ENCODE results near the gene FAM25A. TPM values are rescaled to one million over a fixed set of nuclear protein-coding genes. Genes with fewer than 3 reads are reported as not detected.
"Not testable (repeated sequence)": the region's sequence is repeated elsewhere in the genome, so short reads cannot be mapped to it uniquely, and the experiment has no call there.

The FAM25A gene
- total RNA-seq, 1 donor from 2014 or later: not detected

DNA sequence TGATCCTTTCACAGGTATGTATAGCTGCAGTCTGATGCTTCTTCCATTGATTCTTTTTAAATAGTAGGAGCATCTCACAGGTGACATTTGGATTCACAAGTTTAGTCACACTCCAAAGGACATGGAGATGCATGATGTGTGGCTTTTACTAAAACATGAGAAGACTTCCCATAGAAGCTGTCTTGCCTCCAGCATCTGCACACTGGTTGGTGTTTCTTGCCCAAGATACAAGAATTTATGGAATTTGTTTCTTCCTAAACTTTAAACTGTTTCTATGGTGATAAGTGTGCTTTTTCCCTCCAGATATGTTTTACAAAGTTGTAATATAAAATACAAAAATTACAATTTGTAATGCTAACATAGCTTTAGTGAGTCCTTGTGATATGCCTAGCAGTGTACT, 27.6 kb upstream of the FAM25A start:
- no peaks in the 10 kb centered on the region for H3K36me3 Mint-ChIP-seq (ENCODE audit: low read depth)
- H3K27ac Mint-ChIP-seq: no peak overlapping the region
- H3K9me3 Mint-ChIP-seq: no peaks in the 10 kb centered on the region
- intact Hi-C loops (cut with micrococcal nuclease): no loop called here
- DNase-seq: no peak
- H3K4me1 Mint-ChIP-seq: no peaks in the 10 kb centered on the region
- H3K4me3 Mint-ChIP-seq: no peak overlapping the region
- peaks cover 29% of the 10 kb centered on the region for H3K27me3 Mint-ChIP-seq

DNA sequence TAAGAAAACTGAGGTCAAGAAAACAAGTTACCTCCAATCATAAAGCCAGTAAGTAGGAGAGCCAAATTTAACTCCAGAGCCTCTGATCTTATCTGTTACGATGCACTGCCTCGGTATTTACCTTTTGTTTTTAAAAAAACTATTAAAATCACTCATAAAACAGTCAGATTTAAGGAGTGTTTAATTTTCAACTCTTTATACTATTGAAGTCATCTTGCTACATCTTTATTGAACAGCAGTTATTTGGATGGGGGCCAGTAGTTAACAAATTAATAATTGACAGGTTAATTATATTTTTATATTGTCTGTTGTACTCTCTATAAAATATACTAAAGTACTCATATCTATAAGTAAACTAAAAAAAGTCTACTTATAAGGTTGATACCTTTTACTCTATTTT, 27.2 kb upstream of the FAM25A start:
- intact Hi-C loops (cut with micrococcal nuclease): no loop called here
- Mint-ChIP-seq H3K27me3 (peaks cover 28% of the 10 kb centered on the region), H3K4me3 (no peak overlapping the region), H3K27ac (no peak overlapping the region), H3K4me1 (no peaks in the 10 kb centered on the region), H3K36me3 (ENCODE audit: low read depth) (no peaks in the 10 kb centered on the region), H3K9me3 (no peaks in the 10 kb centered on the region)
- no peak for DNase-seq

DNA sequence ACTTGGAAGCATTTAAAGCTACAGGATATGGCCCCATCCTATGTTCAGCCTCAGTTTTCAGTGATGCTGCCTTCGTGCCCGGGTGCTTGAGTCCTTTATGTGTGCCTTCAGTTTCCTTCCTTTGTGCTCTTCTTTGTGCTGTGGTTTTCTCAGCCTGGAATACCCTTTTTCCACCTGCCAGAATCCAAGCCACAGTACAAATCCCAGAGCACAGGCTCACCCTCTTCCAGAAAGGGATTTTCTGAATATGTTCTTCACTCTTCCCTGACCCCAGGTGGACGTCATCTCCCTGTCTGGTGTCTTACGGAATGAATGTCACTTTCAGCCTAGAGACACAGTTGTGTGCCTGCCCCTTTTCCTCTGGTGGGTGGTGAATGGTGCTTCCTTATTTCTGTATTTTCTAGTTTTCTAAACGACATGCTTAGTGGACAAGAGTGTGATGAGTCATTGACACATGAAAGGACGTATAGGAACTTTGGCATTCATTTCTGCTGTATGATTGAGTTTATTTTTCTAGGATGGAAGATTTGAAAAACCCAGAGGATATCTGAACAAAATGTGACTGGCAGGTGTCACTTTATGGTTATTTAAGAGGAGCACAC, 20.2 kb upstream of the FAM25A start:
- H3K36me3 Mint-ChIP-seq (ENCODE audit: low read depth); H3K4me3 Mint-ChIP-seq; intact Hi-C loops (cut with micrococcal nuclease); H3K9me3 Mint-ChIP-seq; H3K27me3 Mint-ChIP-seq; DNase-seq; H3K27ac Mint-ChIP-seq; H3K4me1 Mint-ChIP-seq: not testable (repeated sequence)

DNA sequence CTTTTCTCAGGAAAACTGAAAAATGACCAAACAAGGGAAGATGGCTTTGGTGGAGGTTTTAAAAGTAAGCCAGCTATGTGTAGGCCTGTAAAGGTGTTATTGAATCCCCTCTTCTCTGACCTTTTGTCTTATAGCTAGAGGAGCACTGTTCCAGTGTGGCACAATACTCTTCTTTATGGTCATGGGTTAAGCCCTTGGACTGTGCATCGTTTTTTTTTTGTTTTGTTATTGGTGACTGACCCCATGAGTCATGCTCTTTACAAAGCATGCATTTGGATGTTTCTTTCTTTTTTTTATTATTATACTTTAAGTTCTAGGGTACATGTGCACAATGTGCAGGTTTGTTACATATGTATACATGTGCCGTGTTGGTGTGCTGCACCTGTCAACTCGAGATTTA, 19.6 kb upstream of the FAM25A start:
- DNase-seq: no peak
- H3K9me3 Mint-ChIP-seq: no peaks in the 10 kb centered on the region
- no peak overlapping the region for H3K4me3 Mint-ChIP-seq
- intact Hi-C loops (cut with micrococcal nuclease): no loop called here
- peaks cover 5% of the 10 kb centered on the region for H3K27me3 Mint-ChIP-seq
- H3K4me1 Mint-ChIP-seq: no peaks in the 10 kb centered on the region
- H3K36me3 Mint-ChIP-seq (ENCODE audit: low read depth): no peaks in the 10 kb centered on the region
- H3K27ac Mint-ChIP-seq: no peak overlapping the region

DNA sequence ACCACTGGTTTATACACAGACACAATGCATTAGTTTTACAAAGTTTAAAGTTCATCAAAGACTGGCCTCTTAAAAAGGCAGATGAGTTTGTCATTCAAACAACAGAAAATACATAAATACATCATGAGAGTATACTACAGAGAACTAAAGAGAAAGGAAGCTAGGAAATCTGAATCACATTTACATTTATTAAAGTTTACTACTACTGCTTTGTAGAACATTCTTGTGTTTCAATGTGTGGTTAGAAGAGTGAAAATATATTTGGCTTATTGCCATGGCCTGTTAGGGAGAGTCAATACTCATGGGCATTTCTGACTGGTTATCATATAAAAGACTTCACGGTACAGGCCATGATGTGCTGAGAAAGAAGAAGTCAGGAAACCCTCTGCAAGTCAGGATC, 13.0 kb upstream of the FAM25A start:
- H3K27me3 Mint-ChIP-seq; H3K4me1 Mint-ChIP-seq; H3K9me3 Mint-ChIP-seq; intact Hi-C loops (cut with micrococcal nuclease); H3K27ac Mint-ChIP-seq; H3K4me3 Mint-ChIP-seq; H3K36me3 Mint-ChIP-seq (ENCODE audit: low read depth); DNase-seq: not testable (repeated sequence)

DNA sequence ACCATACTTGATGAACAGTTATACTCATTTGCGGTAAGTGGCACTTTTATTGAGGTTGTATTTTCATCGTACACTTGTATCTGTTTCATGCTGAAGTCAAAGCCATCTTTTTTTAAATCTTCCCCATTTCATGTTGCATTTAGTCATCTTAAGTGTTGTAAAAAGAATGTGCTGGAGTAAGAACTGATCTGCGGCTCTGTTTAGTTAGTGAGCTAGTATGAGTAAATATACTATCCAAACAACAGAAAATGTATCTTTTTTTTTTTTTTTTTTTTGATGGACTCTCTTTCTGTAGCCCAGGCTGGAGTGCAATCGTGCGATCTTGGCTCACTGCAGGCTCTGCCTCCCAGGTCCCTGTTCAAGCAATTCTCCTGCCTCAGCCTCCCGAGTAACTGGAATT, 12.4 kb upstream of the FAM25A start:
- intact Hi-C loops (cut with micrococcal nuclease); H3K27me3 Mint-ChIP-seq; H3K36me3 Mint-ChIP-seq (ENCODE audit: low read depth); DNase-seq; H3K27ac Mint-ChIP-seq; H3K9me3 Mint-ChIP-seq; H3K4me1 Mint-ChIP-seq; H3K4me3 Mint-ChIP-seq: not testable (repeated sequence)

DNA sequence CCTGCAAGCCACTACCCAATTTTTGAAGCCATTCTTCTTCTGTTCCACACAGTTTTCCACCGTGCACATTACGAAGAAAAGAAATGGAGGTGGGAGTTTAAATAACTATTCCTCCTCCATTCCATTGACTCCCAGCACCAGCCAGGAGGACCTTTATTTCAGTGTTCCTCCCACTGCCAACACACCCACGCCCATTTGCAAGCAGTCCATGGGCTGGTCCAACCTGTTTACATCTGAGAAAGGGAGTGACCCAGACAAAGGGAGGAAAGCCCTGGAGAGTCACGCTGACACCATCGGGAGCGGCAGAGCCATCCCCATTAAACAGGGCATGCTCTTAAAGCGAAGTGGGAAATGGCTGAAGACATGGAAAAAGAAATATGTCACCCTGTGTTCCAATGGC, 11.8 kb upstream of the FAM25A start:
- H3K27me3 Mint-ChIP-seq; H3K9me3 Mint-ChIP-seq; H3K36me3 Mint-ChIP-seq (ENCODE audit: low read depth): not testable (repeated sequence)

DNA sequence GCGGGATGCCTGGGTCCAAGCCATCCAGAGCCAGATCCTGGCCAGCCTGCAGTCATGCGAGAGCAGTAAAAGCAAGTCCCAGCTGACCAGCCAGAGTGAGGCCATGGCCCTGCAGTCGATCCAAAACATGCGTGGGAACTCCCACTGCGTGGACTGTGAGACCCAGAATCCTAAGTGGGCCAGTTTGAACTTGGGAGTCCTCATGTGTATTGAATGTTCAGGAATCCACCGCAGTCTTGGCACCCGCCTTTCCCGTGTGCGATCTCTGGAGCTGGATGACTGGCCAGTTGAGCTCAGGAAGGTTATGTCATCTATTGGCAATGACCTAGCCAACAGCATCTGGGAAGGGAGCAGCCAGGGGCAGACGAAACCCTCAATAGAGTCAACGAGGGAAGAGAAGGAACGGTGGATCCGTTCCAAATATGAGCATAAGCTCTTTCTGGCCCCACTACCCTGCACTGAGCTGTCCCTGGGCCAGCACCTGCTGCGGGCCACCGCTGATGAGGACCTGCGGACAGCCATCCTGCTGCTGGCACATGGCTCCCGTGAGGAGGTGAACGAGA, 10.9 kb upstream of the FAM25A start:
- H3K4me1 Mint-ChIP-seq; DNase-seq; H3K9me3 Mint-ChIP-seq; H3K36me3 Mint-ChIP-seq (ENCODE audit: low read depth); H3K27me3 Mint-ChIP-seq; H3K27ac Mint-ChIP-seq; H3K4me3 Mint-ChIP-seq; intact Hi-C loops (cut with micrococcal nuclease): not testable (repeated sequence)

More for the DNA sequence above, 11.8 kb upstream of the FAM25A start:
- H3K4me1 Mint-ChIP-seq; DNase-seq; intact Hi-C loops (cut with micrococcal nuclease); H3K27ac Mint-ChIP-seq; H3K4me3 Mint-ChIP-seq: not testable (repeated sequence)

DNA sequence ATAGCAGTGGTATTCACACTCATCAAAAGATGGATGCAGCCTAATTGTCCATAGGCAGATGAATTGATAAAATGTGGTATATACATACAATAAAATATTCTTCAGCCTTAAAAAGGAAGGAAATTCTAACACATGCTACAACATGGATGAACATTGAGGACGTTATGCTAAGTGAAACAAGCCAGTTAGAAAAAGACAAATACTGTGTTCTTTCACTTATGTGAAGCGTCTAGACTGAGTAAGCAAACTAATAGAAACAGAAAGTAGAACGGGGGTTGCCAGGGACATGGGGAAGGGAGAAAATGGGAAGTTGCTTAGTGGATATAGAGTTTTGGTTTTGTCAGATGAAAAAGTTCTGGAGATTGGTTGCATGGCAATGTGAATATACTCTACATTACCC, 6.6 kb upstream of the FAM25A start:
- H3K36me3 Mint-ChIP-seq (ENCODE audit: low read depth); H3K27ac Mint-ChIP-seq; intact Hi-C loops (cut with micrococcal nuclease); H3K9me3 Mint-ChIP-seq; DNase-seq; H3K4me1 Mint-ChIP-seq; H3K27me3 Mint-ChIP-seq: not testable (repeated sequence)
- peak overlapping the region; percentile 1 for H3K4me3 Mint-ChIP-seq

DNA sequence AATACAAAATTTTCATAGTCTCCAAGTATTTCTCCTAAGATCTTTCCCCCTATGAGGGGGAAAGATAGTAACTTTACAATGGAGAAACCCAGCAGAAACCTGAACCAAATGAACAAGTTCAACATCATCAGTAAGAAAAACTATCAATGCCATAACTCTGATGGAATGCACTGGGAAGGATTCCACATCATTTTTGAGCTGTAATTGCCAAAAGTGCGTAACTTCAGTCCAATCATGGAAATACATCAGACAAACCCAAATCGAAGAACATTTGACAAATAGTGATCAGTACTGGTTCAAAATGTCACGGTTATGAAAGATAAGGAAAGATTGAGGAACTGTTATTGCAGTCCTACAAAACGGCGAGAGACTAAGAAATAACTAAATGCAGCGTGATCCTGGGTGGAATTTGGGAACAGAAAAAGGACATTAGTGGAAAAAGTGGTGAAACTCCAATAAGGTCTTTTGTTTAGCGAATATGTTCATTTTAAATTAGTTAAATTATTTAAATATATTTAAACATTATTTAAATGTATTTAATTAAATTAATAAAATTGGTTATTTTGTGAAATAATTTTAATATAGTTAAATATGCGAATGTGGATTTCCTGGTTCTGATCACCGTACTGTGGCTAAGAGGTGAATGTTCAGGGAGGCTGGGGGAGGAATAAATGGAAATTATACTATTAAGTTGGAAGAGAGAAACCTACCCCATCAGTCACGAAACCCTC, 4.9 kb upstream of the FAM25A start:
- H3K4me1 Mint-ChIP-seq; H3K4me3 Mint-ChIP-seq; H3K27ac Mint-ChIP-seq; intact Hi-C loops (cut with micrococcal nuclease); H3K36me3 Mint-ChIP-seq (ENCODE audit: low read depth); H3K27me3 Mint-ChIP-seq; H3K9me3 Mint-ChIP-seq; DNase-seq: not testable (repeated sequence)

DNA sequence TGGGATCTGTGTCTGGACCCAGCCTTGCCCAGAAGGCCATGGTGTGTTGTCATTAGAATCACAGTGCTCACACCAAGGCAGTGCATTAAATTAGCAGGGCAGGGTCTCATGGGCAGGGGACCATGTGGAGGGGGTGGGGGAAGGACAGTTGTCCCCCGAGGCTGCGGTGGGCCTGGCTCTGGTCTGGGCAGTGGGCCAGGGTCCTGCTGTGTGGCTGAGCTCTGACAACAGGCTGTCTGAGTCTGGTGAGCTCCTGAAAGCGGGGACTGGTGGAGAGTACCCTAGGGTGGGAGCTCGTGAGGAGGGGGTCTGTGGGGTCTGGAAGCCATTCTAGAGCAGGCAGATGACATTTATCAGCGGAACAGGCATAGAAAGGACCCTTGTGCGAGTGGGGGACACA, 2.0 kb upstream of the FAM25A start:
- H3K27me3 Mint-ChIP-seq; DNase-seq; H3K36me3 Mint-ChIP-seq (ENCODE audit: low read depth); intact Hi-C loops (cut with micrococcal nuclease); H3K9me3 Mint-ChIP-seq; H3K27ac Mint-ChIP-seq; H3K4me1 Mint-ChIP-seq; H3K4me3 Mint-ChIP-seq: not testable (repeated sequence)

DNA sequence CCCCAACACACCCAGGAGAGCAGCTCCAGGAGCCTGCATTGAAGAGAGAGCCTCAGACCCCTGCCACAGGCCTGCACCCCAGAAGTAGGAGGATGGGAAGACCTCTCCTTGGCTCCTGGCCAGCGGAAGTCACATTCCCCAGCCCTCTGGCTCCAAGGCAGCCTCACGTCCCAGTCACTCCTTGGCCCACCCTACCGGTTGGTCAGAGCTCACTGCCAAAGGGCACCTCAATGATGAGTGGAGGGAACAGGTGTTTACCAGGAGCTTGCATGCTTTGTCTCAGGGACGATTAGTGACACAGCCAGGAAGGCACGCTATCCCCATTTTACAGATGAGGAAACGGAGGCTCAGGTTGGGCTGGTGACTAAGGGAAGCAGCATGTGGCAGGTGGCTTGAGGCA, 1.0 kb upstream of the FAM25A start:
- H3K36me3 Mint-ChIP-seq (ENCODE audit: low read depth); H3K4me3 Mint-ChIP-seq; H3K27ac Mint-ChIP-seq; intact Hi-C loops (cut with micrococcal nuclease); DNase-seq; H3K27me3 Mint-ChIP-seq; H3K4me1 Mint-ChIP-seq; H3K9me3 Mint-ChIP-seq: not testable (repeated sequence)

DNA sequence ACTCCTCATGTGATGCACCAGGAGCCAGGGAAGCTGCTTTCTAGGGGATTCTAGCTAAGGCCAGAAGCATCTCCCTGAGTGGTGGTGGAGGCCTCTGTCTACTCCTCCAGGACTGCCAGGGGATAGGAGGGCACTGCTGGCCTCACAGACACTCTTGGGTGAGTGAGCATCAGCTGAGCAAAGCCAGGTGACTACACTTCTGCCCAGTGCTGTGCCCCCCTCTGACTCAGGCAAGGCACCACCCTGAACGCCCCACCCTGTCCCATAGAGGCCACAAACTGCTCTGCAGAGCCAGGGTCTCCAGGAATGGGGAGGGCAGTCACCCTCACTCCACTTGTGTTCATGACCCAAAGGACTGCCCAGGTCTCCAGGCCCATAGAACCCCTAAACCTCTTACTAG, 590 bp upstream of the FAM25A start:
- H3K4me3 Mint-ChIP-seq; H3K36me3 Mint-ChIP-seq (ENCODE audit: low read depth); H3K9me3 Mint-ChIP-seq; H3K27ac Mint-ChIP-seq; DNase-seq; H3K4me1 Mint-ChIP-seq; intact Hi-C loops (cut with micrococcal nuclease); H3K27me3 Mint-ChIP-seq: not testable (repeated sequence)

DNA sequence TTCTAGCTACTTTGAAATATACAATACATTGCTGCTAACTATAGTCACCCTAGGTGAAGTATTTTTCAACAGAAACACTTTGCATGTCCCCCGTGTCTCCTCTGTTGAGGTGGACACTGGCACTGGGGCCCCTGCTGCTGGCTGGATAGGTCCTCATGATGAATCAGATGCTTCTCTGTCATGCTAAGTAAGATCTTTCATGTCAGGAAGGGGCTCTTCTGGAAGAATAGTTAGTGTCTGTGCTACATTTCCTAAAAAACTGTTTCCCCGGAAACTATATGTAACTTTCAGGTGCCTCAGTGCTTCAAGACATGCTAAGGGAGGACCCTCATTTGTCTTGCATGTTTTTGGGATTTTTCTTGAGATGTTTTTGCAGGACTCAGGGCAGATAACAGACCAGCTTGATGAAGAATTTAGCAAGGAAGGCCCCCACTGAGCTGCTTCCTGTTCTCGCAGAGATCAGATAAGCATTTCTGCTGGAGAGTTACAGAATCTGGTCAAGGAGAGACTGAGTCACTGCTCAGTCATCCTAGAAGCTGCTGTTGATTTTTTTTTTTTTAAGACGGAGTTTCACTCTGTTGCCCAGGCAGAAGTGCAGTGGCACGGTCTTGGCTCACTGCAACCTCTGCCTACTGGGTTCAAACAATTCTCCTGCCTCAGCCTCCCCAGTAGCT, 5.3 kb downstream of the FAM25A start:
- H3K4me3 Mint-ChIP-seq: peak overlapping the region; percentile 5
- H3K36me3 Mint-ChIP-seq (ENCODE audit: low read depth); H3K4me1 Mint-ChIP-seq; H3K27me3 Mint-ChIP-seq; H3K9me3 Mint-ChIP-seq; intact Hi-C loops (cut with micrococcal nuclease): not testable (repeated sequence)
- peak; percentile 65 for DNase-seq
- H3K27ac Mint-ChIP-seq: peak overlapping the region; percentile 83
